ENCODE results near the gene ZNF438.

GRCh38 chr10:30967650-30968410, 63.8 kb downstream of the ZNF438 start:
- TF ChIP-seq, protein P1, sequence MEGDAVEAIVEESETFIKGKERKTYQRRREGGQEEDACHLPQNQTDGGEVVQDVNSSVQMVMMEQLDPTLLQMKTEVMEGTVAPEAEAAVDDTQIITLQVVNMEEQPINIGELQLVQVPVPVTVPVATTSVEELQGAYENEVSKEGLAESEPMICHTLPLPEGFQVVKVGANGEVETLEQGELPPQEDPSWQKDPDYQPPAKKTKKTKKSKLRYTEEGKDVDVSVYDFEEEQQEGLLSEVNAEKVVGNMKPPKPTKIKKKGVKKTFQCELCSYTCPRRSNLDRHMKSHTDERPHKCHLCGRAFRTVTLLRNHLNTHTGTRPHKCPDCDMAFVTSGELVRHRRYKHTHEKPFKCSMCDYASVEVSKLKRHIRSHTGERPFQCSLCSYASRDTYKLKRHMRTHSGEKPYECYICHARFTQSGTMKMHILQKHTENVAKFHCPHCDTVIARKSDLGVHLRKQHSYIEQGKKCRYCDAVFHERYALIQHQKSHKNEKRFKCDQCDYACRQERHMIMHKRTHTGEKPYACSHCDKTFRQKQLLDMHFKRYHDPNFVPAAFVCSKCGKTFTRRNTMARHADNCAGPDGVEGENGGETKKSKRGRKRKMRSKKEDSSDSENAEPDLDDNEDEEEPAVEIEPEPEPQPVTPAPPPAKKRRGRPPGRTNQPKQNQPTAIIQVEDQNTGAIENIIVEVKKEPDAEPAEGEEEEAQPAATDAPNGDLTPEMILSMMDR (conservative IDR thresholded peaks at IDR 0.05; ENCODE audit: low read depth, low read length) = no peak
- no peak for TF ChIP-seq EZH2 (IDR thresholded peaks at IDR 0.05; ENCODE audit: borderline replicate concordance, low read depth, low read length, poor library complexity, severe bottlenecking)
